ENCODE results near the gene TVP23C. TPM values are rescaled to one million over a fixed set of nuclear protein-coding genes. Genes with fewer than 3 reads are reported as not detected.

Gene TVP23C
- total RNA-seq, 2 experiments from 2014 or later, result 18.6 to 18.9 TPM

DNA sequence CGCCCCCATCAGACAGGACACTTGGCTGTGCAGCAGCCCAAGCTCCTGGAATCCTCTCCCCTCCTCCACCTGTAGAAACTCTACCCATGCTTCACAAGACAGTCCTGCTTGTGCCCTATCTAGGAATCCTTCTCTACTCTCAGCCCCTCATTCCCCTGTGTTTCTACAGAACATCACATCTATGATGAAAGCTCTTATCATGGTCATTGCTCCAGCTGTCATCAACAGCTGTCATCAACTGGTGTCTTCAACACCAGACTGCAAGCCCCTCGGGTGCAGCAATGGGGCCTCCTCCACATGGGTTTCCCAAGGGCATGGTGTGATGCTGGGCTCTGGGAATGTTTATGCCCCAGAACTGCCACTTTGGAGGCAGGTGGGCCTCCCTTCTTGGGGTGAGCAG lies 74.7 kb downstream of the TVP23C start:
- H3K4me1 Mint-ChIP-seq (ENCODE audit: low read depth), result peaks cover 9% of the 10 kb centered on the region
- ATAC-seq, result no peak
- CTCF ChIA-PET, result interaction anchor here (2.0 kb wide), 1 partner anchor 14 kb away, joined by 14 read pairs; no protein-coding TSS in a partner anchor
- POLR2A ChIA-PET, result no interaction called here
- peaks cover 7% of the 10 kb centered on the region for H3K36me3 Mint-ChIP-seq (ENCODE audit: low read depth)
- H3K27me3 Mint-ChIP-seq (ENCODE audit: low read depth), result no peaks in the 10 kb centered on the region
- H3K27ac Mint-ChIP-seq, result no peak overlapping the region
- DNase-seq, result no peak
- H3K4me3 Mint-ChIP-seq, result no peak overlapping the region
- no peaks in the 10 kb centered on the region for H3K9me3 Mint-ChIP-seq (ENCODE audit: insufficient read depth)

DNA sequence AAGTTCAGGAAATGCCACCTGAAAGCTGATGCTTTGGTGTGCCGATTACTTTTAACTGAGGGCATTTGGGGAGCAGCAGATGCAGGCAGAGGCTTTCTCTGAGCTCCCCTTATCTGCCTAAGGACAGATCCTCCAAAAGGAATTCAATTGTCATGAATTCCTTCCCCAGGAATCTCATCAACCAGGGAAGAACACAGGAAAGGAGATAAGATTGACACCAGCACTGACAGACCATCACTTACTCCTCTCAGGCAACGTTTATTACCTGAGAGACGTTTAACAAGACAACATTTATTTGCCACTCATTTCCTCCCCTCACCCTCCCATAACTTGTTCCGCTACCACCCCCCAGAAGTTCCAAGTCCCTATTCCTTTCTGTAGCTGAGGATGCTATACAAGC lies 78.2 kb downstream of the TVP23C start:
- ATAC-seq (no peak), DNase-seq (no peak)
- Mint-ChIP-seq H3K4me1 (ENCODE audit: low read depth) (no peaks in the 10 kb centered on the region), H3K4me3 (no peak overlapping the region), H3K27me3 (ENCODE audit: low read depth) (no peaks in the 10 kb centered on the region), H3K27ac (no peak overlapping the region), H3K9me3 (ENCODE audit: insufficient read depth) (no peaks in the 10 kb centered on the region), H3K36me3 (ENCODE audit: low read depth) (peaks cover 2% of the 10 kb centered on the region)
- CTCF ChIA-PET, result no interaction called here
- POLR2A ChIA-PET, result no interaction called here

DNA sequence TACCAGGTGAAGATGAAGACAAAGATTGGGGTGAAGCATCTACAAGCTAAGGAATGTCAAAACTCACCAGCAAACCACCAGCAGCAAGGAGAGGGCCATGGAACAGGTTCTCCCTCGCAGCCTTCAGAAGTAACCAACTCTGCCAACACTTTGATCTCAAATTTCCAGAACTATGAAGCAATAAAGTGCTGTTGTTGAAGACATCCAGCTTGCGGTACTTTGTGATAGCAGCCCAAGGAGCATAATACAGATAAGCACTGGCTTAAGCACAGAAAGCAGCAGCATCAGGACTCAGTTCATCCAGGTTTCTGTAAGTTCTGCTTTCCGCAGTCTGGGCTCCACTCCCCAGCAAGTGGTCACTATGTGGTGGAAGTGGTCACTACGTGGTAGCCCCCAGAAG lies 79.9 kb downstream of the TVP23C start:
- no peaks in the 10 kb centered on the region for H3K27me3 Mint-ChIP-seq (ENCODE audit: low read depth)
- no peaks in the 10 kb centered on the region for H3K36me3 Mint-ChIP-seq (ENCODE audit: low read depth)
- H3K4me3 Mint-ChIP-seq, result no peak overlapping the region
- H3K9me3 Mint-ChIP-seq (ENCODE audit: insufficient read depth), result no peaks in the 10 kb centered on the region
- ChIA-PET CTCF (interaction anchor here (1.0 to 1.2 kb wide), 3 partner anchors 18 to 20 kb away, joined by 3 to 4 read pairs (median 4); no protein-coding TSS in a partner anchor), POLR2A (no interaction called here)
- no peak for DNase-seq
- ATAC-seq, result no peak
- H3K27ac Mint-ChIP-seq, result no peak overlapping the region
- peaks cover 7% of the 10 kb centered on the region for H3K4me1 Mint-ChIP-seq (ENCODE audit: low read depth)

DNA sequence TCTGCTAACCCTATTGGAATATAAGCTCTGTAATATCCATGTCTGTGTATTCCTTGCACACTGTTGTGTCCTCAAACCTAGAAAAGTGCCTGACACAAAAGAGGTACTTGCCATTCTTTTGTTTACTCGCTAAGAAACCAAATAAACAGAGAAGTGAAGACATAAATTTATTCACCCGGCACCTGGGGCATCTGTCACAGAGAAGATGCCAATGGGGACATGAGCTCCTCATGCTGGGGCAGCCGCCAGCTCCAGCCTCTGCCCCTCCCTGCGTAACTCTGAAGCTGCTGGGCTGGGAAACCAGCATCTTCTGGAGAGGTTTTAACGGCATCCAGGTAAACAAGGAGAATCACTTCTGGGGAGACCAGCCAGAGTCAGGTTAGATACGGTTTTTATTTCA lies 80.8 kb downstream of the TVP23C start:
- Mint-ChIP-seq H3K9me3 (ENCODE audit: insufficient read depth) (no peaks in the 10 kb centered on the region), H3K27ac (no peak overlapping the region), H3K36me3 (ENCODE audit: low read depth) (no peaks in the 10 kb centered on the region), H3K27me3 (ENCODE audit: low read depth) (no peaks in the 10 kb centered on the region), H3K4me3 (no peak overlapping the region), H3K4me1 (ENCODE audit: low read depth) (peaks cover 7% of the 10 kb centered on the region)
- ChIA-PET CTCF (interaction anchor here (1.0 kb wide), 1 partner anchor 21 kb away, joined by 3 read pairs; no protein-coding TSS in a partner anchor), POLR2A (no interaction called here)
- ATAC-seq (no peak), DNase-seq (no peak)

DNA sequence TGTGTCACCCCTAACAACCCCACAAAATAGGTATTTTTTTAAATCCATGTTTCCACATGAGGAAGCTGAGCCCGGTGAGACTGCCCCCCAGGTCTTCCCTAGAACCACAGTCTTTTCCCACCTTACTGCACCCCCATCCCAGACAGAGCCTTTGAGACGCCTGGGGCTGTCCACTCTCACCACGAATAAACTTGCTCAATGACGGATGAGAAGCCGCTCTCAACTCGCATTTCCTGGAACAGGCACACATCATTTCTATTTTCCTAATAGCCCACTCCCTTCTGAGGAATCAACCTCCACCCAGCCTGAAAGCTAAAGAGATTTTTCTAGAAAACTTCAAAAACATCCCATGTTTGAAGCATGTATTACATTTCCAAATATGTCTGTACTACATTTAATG lies 81.8 kb downstream of the TVP23C start:
- Mint-ChIP-seq H3K27me3 (ENCODE audit: low read depth) (no peaks in the 10 kb centered on the region), H3K4me3 (no peak overlapping the region), H3K9me3 (ENCODE audit: insufficient read depth) (no peaks in the 10 kb centered on the region), H3K27ac (no peak overlapping the region), H3K36me3 (ENCODE audit: low read depth) (peaks cover 3% of the 10 kb centered on the region), H3K4me1 (ENCODE audit: low read depth) (peaks cover 7% of the 10 kb centered on the region)
- ChIA-PET CTCF (no interaction called here), POLR2A (no interaction called here)
- ATAC-seq (no peak), DNase-seq (no peak)

DNA sequence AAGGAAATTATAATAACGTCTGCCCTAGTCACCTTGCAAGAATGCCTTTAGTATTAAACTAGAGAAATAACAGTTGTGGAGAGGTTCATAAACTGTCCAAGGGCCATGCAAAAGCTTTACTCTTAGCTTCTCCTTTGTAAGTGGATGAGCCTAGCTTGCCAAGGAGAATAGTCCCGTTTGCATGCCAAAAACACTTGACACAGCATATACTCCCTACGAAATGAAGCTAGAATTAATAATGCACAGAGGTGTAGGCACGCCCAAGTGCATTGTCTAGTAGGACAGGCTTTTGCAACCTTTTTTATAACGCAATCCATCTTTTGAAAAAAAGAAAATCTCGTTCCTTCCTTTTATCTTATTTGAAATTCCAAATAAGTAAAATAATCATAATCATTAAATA lies 83.1 kb downstream of the TVP23C start:
- Mint-ChIP-seq H3K4me1 (ENCODE audit: low read depth) (peaks cover 7% of the 10 kb centered on the region), H3K27me3 (ENCODE audit: low read depth) (no peaks in the 10 kb centered on the region), H3K9me3 (ENCODE audit: insufficient read depth) (no peaks in the 10 kb centered on the region), H3K4me3 (no peak overlapping the region), H3K36me3 (ENCODE audit: low read depth) (peaks cover 8% of the 10 kb centered on the region), H3K27ac (no peak overlapping the region)
- POLR2A ChIA-PET, result no interaction called here
- ATAC-seq (no peak), DNase-seq (no peak)
- CTCF ChIA-PET, result interaction anchor here (1.2 to 1.3 kb wide), 2 partner anchors 23 to 44 kb away, joined by 3 read pairs; no protein-coding TSS in a partner anchor

DNA sequence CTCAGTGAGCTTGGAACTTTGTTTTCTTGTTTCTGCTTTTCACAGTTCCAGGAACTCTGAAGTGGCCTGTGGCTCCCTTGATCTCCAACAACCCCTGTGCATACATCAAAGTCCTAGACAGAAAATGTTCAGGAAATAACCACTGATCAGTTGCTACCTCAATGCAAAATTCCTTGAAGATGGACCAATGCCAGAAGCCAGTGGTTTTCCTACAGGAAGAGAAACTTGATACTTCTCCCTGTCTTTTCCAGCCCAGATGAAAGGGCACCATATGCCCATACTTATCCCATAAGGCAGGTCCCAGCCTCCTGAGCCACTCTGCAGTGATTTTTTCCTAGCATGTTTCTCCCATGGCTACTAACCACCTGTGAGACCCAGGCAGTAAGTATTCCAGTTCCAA lies 83.6 kb downstream of the TVP23C start:
- CTCF ChIA-PET, result interaction anchor here (1.2 to 1.3 kb wide), 2 partner anchors 24 to 43 kb away, joined by 3 read pairs; no protein-coding TSS in a partner anchor
- Mint-ChIP-seq H3K36me3 (ENCODE audit: low read depth) (peaks cover 8% of the 10 kb centered on the region), H3K27ac (no peak overlapping the region), H3K9me3 (ENCODE audit: insufficient read depth) (no peaks in the 10 kb centered on the region), H3K27me3 (ENCODE audit: low read depth) (no peaks in the 10 kb centered on the region), H3K4me1 (ENCODE audit: low read depth) (peaks cover 7% of the 10 kb centered on the region), H3K4me3 (no peak overlapping the region)
- POLR2A ChIA-PET, result no interaction called here
- ATAC-seq (no peak), DNase-seq (no peak)

DNA sequence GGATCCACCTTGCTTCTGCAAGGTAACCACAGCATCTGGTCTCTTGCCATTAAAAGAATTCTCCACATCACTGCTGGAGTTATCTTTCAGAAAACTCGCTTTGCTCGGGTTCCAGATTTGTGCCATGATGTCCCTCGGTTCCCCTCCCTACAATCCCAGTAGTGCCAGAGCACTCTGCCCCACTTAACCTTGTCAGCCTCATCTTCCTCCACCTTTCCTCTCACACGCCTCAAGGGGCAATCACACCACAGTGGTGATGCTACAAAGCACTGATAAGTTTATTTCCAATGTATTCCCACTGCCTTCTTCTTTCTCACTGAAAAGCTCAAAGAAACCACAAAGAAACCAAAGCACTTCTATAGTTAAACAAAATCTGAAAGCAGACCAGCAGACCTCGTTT lies 84.4 kb downstream of the TVP23C start:
- Mint-ChIP-seq H3K36me3 (ENCODE audit: low read depth) (peaks cover 11% of the 10 kb centered on the region), H3K4me1 (ENCODE audit: low read depth) (peaks cover 7% of the 10 kb centered on the region), H3K4me3 (no peak overlapping the region), H3K27me3 (ENCODE audit: low read depth) (no peaks in the 10 kb centered on the region), H3K27ac (peak overlapping the region; percentile 20), H3K9me3 (ENCODE audit: insufficient read depth) (no peaks in the 10 kb centered on the region)
- POLR2A ChIA-PET, result no interaction called here
- CTCF ChIA-PET, result no interaction called here
- ATAC-seq, result no peak
- no peak for DNase-seq

DNA sequence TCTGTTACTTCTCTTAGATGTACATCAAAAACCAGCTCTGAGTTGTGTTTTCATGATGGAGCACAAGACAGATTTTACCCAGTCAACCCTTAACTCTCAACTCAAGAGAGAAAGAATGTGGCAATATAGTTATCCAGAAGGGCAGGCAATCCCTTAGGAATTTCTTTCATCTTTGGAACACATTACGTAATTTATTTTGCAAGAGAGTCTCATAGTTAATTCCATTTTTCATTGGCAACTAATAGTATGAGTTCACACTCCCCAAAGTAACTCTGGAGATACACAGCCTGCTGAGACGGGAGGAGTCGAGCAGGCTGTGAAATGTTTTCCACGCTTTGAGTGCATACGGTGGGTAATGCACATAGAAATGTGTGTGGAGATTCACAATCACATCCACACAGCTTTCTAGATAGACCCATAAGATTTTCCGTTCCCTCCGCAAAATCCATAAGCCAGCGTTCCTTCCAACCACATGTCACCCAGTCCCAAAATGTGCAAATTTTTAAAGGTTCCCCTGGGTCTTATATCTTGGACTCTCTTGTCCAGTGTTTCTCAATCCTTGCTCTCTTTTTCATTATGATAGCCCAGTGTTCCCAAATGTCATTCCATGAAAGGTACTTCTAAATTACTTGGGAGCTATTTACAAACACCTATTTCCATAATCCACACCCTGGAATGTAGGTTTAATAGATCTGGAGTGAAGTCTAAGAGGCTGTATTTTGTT lies 87.5 kb downstream of the TVP23C start:
- POLR2A ChIA-PET, result no interaction called here
- Mint-ChIP-seq H3K4me1 (ENCODE audit: low read depth) (peaks cover 7% of the 10 kb centered on the region), H3K27ac (no peak overlapping the region), H3K9me3 (ENCODE audit: insufficient read depth) (no peaks in the 10 kb centered on the region), H3K27me3 (ENCODE audit: low read depth) (no peaks in the 10 kb centered on the region), H3K4me3 (no peak overlapping the region), H3K36me3 (ENCODE audit: low read depth) (peaks cover 11% of the 10 kb centered on the region)
- DNase-seq, result no peak
- no peak for ATAC-seq
- CTCF ChIA-PET, result interaction anchor here (1.2 kb wide), 1 partner anchor 27 kb away, joined by 6 read pairs; no protein-coding TSS in a partner anchor

DNA sequence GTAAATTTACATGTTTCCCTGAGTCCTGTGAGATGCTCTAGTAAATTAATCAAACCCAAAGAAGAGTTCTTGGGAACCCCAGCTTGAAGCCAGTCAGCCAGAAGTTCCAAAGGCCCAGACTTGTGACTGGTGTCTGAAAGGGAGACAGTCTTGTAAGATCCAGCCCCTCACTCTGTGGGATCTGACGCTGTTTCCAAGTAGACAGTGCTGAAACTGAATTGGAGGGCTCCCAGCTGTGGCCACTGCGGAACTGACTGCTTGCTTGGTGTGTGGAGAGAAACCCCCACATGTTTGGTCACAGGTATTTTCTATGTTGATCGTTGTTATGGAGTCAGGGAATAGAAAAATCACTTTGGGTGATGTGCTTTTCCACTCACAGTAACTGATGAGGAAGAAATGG lies 90.4 kb downstream of the TVP23C start:
- POLR2A ChIA-PET, result no interaction called here
- Mint-ChIP-seq H3K27ac (no peak overlapping the region), H3K4me1 (ENCODE audit: low read depth) (no peaks in the 10 kb centered on the region), H3K9me3 (ENCODE audit: insufficient read depth) (no peaks in the 10 kb centered on the region), H3K36me3 (ENCODE audit: low read depth) (peaks cover 11% of the 10 kb centered on the region), H3K27me3 (ENCODE audit: low read depth) (no peaks in the 10 kb centered on the region), H3K4me3 (no peak overlapping the region)
- CTCF ChIA-PET, result no interaction called here
- ATAC-seq (no peak), DNase-seq (no peak)

DNA sequence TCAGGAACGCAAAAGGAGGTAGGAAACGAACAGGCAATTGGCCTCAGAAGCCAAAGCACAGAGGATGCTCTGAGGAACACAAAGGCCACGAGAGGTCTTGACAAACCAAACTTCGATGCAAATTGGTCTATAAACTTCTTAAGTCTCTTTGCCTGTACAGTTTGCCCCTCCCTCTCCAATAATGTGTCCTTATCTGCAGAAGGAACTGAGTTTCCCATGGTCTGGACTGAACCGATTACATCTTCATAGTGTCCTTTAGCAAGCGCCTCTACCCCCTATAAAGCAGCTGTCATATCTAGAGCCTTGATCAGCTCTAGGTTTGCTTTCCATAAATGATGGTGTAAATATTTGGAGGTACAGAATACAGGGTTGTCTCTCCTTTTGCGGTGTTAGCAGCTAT lies 92.7 kb downstream of the TVP23C start:
- Mint-ChIP-seq H3K27me3 (ENCODE audit: low read depth) (no peaks in the 10 kb centered on the region), H3K36me3 (ENCODE audit: low read depth) (peaks cover 4% of the 10 kb centered on the region), H3K9me3 (ENCODE audit: insufficient read depth) (no peaks in the 10 kb centered on the region), H3K4me1 (ENCODE audit: low read depth) (no peaks in the 10 kb centered on the region), H3K4me3 (no peak overlapping the region), H3K27ac (no peak overlapping the region)
- no peak for ATAC-seq
- ChIA-PET CTCF (interaction anchor here (1.0 kb wide), 1 partner anchor 33 kb away, joined by 3 read pairs; no protein-coding TSS in a partner anchor), POLR2A (no interaction called here)
- DNase-seq, result no peak

DNA sequence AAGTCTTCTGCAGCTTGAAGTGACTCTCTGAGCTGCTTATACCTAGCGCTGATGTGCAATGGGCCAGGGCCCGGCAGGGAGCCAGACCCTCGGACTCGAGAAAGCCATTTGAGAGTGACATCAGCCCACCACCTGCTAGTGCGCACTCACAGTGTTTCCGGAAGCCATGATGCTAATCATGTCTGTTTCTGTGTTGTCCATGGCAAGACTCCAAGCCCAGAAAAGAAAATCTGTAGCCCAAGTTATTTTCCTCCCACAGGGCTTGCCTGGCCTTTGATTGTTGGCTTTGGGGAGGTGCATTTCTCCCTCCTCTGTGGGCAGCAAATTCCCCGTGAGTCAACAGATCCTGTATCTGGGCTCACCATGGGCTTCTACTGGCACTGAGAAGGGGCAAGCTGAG lies 94.0 kb downstream of the TVP23C start:
- Mint-ChIP-seq H3K9me3 (ENCODE audit: insufficient read depth) (no peaks in the 10 kb centered on the region), H3K27me3 (ENCODE audit: low read depth) (no peaks in the 10 kb centered on the region), H3K27ac (no peak overlapping the region), H3K36me3 (ENCODE audit: low read depth) (no peaks in the 10 kb centered on the region), H3K4me1 (ENCODE audit: low read depth) (no peaks in the 10 kb centered on the region), H3K4me3 (no peak overlapping the region)
- DNase-seq (no peak), ATAC-seq (no peak)
- CTCF ChIA-PET, result no interaction called here
- POLR2A ChIA-PET, result no interaction called here

DNA sequence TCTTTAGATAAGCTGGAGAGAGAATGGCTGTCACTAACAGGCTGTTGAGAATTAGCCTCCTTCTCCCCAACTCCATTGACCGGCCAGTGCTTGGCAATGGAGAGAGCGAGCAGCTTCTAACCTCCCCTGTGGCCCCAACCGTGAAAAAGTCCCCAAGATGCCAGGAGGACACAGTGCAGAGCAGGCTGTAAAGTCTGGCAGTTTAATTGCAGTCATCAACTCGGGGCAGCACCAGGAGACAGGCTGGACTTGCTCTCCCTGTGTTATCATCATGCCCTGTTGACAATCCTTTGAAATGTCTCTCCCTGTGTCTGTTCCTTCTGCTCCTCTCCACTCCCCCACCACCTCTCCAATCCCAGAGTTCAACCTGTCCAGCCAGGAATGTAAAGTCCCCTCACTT lies 95.2 kb downstream of the TVP23C start:
- H3K27me3 Mint-ChIP-seq (ENCODE audit: low read depth), result no peaks in the 10 kb centered on the region
- DNase-seq (no peak), ATAC-seq (no peak)
- H3K36me3 Mint-ChIP-seq (ENCODE audit: low read depth), result peaks cover under 1% of the 10 kb centered on the region
- no peak overlapping the region for H3K27ac Mint-ChIP-seq
- ChIA-PET POLR2A (no interaction called here), CTCF (no interaction called here)
- H3K4me1 Mint-ChIP-seq (ENCODE audit: low read depth), result no peaks in the 10 kb centered on the region
- H3K9me3 Mint-ChIP-seq (ENCODE audit: insufficient read depth), result no peaks in the 10 kb centered on the region
- no peak overlapping the region for H3K4me3 Mint-ChIP-seq
